ENCODE results near the gene CYB5D1.

Gene CYB5D1

GRCh38 chr17:7894226-7894625 lies 36.4 kb downstream of the CYB5D1 start:
- TF ChIP-seq CTCF (conservative IDR thresholded peaks at IDR 0.05): no peak
- TF ChIP-seq ZFX (IDR thresholded peaks at IDR 0.05): no peak

GRCh38 chr17:7894866-7895265 lies 37.1 kb downstream of the CYB5D1 start:
- no peak for TF ChIP-seq CTCF (conservative IDR thresholded peaks at IDR 0.05)
- TF ChIP-seq ZFX (IDR thresholded peaks at IDR 0.05): no peak
- no peak overlapping the region for H3K27ac ChIP-seq

More at GRCh38 chr17:7894226-7894625, 36.4 kb downstream of the CYB5D1 start:
- H3K27ac ChIP-seq: no peak overlapping the region

GRCh38 chr17:7897090-7897489 lies 39.3 kb downstream of the CYB5D1 start:
- no peak for TF ChIP-seq CTCF (conservative IDR thresholded peaks at IDR 0.05)
- no peak for TF ChIP-seq ZFX (IDR thresholded peaks at IDR 0.05)
- H3K27ac ChIP-seq: no peak overlapping the region

GRCh38 chr17:7897773-7898172 lies 40.0 kb downstream of the CYB5D1 start:
- TF ChIP-seq ZFX (IDR thresholded peaks at IDR 0.05): no peak
- TF ChIP-seq CTCF (conservative IDR thresholded peaks at IDR 0.05): no peak
- H3K27ac ChIP-seq: no peak overlapping the region

- TF ChIP-seq ZFX (IDR thresholded peaks at IDR 0.05): no peak
- TF ChIP-seq CTCF (conservative IDR thresholded peaks at IDR 0.05): no peak
- H3K27ac ChIP-seq: peak overlapping the region; percentile 70
These were observed 45.6 kb downstream of the CYB5D1 start for GRCh38 chr17:7903154-7904103.

GRCh38 chr17:7909089-7909488 lies 51.3 kb downstream of the CYB5D1 start:
- no peak overlapping the region; the same call in 1 of the 2 replicates for H3K27ac ChIP-seq
- TF ChIP-seq ZFX (IDR thresholded peaks at IDR 0.05): no peak
- no peak for TF ChIP-seq CTCF (conservative IDR thresholded peaks at IDR 0.05)

- H3K27ac ChIP-seq: no peak overlapping the region
- no peak for TF ChIP-seq CTCF (conservative IDR thresholded peaks at IDR 0.05)
- TF ChIP-seq ZFX (IDR thresholded peaks at IDR 0.05): no peak
These were observed 52.5 kb downstream of the CYB5D1 start for GRCh38 chr17:7910281-7910680.
